HL-60/S4 treated with retinoic acid at 250 ng/mL for 4 days and 3 days (cell line): ENCODE results near the gene NDEL1.

Experiments
- in situ Hi-C: fragments of 300-500 bp; cut with MboI; formaldehyde crosslinking; loops from 2 replicates; pipeline ENCODE4 v1.7.0; 2022; ENCODE audit warnings: low sequenced_read_pairs

NDEL1 gene

GRCh38 chr17:8451933-8452614, 16.4 kb downstream of the NDEL1 start:
- in situ Hi-C loops, result no loop called here

- in situ Hi-C loops, result no loop called here
Observed at GRCh38 chr17:8453326-8453725, 17.6 kb downstream of the NDEL1 start.

- in situ Hi-C loops, result no loop called here
Observed at GRCh38 chr17:8455665-8456209, 20.1 kb downstream of the NDEL1 start.

GRCh38 chr17:8458128-8458527, 22.4 kb downstream of the NDEL1 start:
- in situ Hi-C loops, result no loop called here

- in situ Hi-C loops, result no loop called here
Observed at GRCh38 chr17:8459107-8459506, 23.4 kb downstream of the NDEL1 start.

GRCh38 chr17:8459831-8460230, 24.1 kb downstream of the NDEL1 start:
- in situ Hi-C loops, result no loop called here

- in situ Hi-C loops, result no loop called here
Observed at GRCh38 chr17:8462564-8462963, 26.9 kb downstream of the NDEL1 start.

GRCh38 chr17:8463099-8463498, 27.4 kb downstream of the NDEL1 start:
- in situ Hi-C loops, result no loop called here

GRCh38 chr17:8464941-8465340, 29.3 kb downstream of the NDEL1 start:
- in situ Hi-C loops, result no loop called here

- in situ Hi-C loops, result no loop called here
Observed at GRCh38 chr17:8465356-8465755, 29.7 kb downstream of the NDEL1 start.

GRCh38 chr17:8465759-8466158, 30.1 kb downstream of the NDEL1 start:
- in situ Hi-C loops, result no loop called here

- in situ Hi-C loops, result no loop called here
Observed at GRCh38 chr17:8466456-8466855, 30.8 kb downstream of the NDEL1 start.

GRCh38 chr17:8466873-8467272, 31.2 kb downstream of the NDEL1 start:
- in situ Hi-C loops, result no loop called here

GRCh38 chr17:8467527-8467926, 31.8 kb downstream of the NDEL1 start:
- in situ Hi-C loops, result no loop called here

- in situ Hi-C loops, result no loop called here
Observed at GRCh38 chr17:8468127-8468526, 32.4 kb downstream of the NDEL1 start.

GRCh38 chr17:8468980-8469379, 33.3 kb downstream of the NDEL1 start:
- in situ Hi-C loops, result no loop called here

GRCh38 chr17:8469964-8470363, 34.3 kb downstream of the NDEL1 start:
- in situ Hi-C loops, result no loop called here

GRCh38 chr17:8470447-8471047, 34.9 kb downstream of the NDEL1 start:
- in situ Hi-C loops, result no loop called here

- in situ Hi-C loops, result no loop called here
Observed at GRCh38 chr17:8472663-8473062, 37.0 kb downstream of the NDEL1 start.

GRCh38 chr17:8473451-8474192, 37.9 kb downstream of the NDEL1 start:
- in situ Hi-C loops, result no loop called here

- in situ Hi-C loops, result no loop called here
Observed at GRCh38 chr17:8474826-8475225, 39.1 kb downstream of the NDEL1 start.

GRCh38 chr17:8475227-8475626, 39.5 kb downstream of the NDEL1 start:
- in situ Hi-C loops, result no loop called here
